ENCODE results near the gene CD2AP. TPM values are rescaled to one million over a fixed set of nuclear protein-coding genes. Genes with fewer than 3 reads are reported as not detected.

CD2AP gene
- total and polyA plus RNA-seq, 2 of the 8 experiments (the other 6 are each of a cell fraction or from before 2014, with no cell fraction given): 8.6 to 75.6 TPM

GRCh38 chr6:47428746-47429664 is 48.6 kb upstream of the CD2AP start (continued):
- TF ChIP-seq CTCF (IDR thresholded peaks at IDR 0.05; ENCODE audit: control extremely low read depth in 1 of 3, insufficient read depth in 1 of 3, low read depth in 1 of 3, low read length in 3 of 3) (peak; percentile 30 to 44 (median 34)), CTBP2 (IDR thresholded peaks at IDR 0.05; ENCODE audit: borderline replicate concordance, insufficient read depth, insufficient read length, low read length) (peak; percentile 72), HDAC6 (IDR thresholded peaks at IDR 0.05; ENCODE audit: low read depth, low read length) (no peak)
